ENCODE results near the gene FBXO4. TPM values are rescaled to one million over a fixed set of nuclear protein-coding genes. Genes with fewer than 3 reads are reported as not detected.
"Not testable (repeated sequence)": the region's sequence is repeated elsewhere in the genome, so short reads cannot be mapped to it uniquely, and the experiment has no call there.

The FBXO4 gene
- polyA plus RNA-seq, 1 experiment, result 3.9 TPM

- ChIA-PET CTCF (interaction anchor here (0.6 kb wide), 1 partner anchor 8 kb away, joined by 3 read pairs; no protein-coding TSS in a partner anchor), POLR2A (no interaction called here)
- no peak for DNase-seq (ENCODE audit: low read depth)
- no peak overlapping the region for H3K4me3 ChIP-seq (ENCODE audit: low read depth, low read length)
- no peaks in the 10 kb centered on the region for H3K27me3 ChIP-seq (ENCODE audit: control insufficient read depth, insufficient read depth, low read length)
- TF ChIP-seq CTCF (IDR thresholded peaks at IDR 0.05; ENCODE audit: insufficient read depth, low read depth, low read length), result no peak
- no peaks in the 10 kb centered on the region for H3K36me3 ChIP-seq (ENCODE audit: control insufficient read depth, insufficient read depth, low read length)
Observed at GRCh38 chr5:41978676-41979075, 53.6 kb downstream of the FBXO4 start.

- no peak for TF ChIP-seq CTCF (IDR thresholded peaks at IDR 0.05; ENCODE audit: insufficient read depth, low read depth, low read length)
- ChIA-PET CTCF (no interaction called here), POLR2A (no interaction called here)
- Histone ChIP-seq H3K36me3 (ENCODE audit: control insufficient read depth, insufficient read depth, low read length) (no peaks in the 10 kb centered on the region), H3K4me3 (ENCODE audit: low read depth, low read length) (no peak overlapping the region), H3K27me3 (ENCODE audit: control insufficient read depth, insufficient read depth, low read length) (no peaks in the 10 kb centered on the region)
- DNase-seq (ENCODE audit: low read depth), result no peak
Observed at GRCh38 chr5:41980396-41980795, 55.3 kb downstream of the FBXO4 start.

- no peak overlapping the region for H3K4me3 ChIP-seq (ENCODE audit: low read depth, low read length)
- CTCF ChIA-PET, result no interaction called here
- no peaks in the 10 kb centered on the region for H3K36me3 ChIP-seq (ENCODE audit: control insufficient read depth, insufficient read depth, low read length)
- POLR2A ChIA-PET, result no interaction called here
- TF ChIP-seq CTCF (IDR thresholded peaks at IDR 0.05; ENCODE audit: insufficient read depth, low read depth, low read length), result no peak
- H3K27me3 ChIP-seq (ENCODE audit: control insufficient read depth, insufficient read depth, low read length), result no peaks in the 10 kb centered on the region
- DNase-seq (ENCODE audit: low read depth), result no peak
Observed at GRCh38 chr5:41980870-41981269, 55.8 kb downstream of the FBXO4 start.

DNA sequence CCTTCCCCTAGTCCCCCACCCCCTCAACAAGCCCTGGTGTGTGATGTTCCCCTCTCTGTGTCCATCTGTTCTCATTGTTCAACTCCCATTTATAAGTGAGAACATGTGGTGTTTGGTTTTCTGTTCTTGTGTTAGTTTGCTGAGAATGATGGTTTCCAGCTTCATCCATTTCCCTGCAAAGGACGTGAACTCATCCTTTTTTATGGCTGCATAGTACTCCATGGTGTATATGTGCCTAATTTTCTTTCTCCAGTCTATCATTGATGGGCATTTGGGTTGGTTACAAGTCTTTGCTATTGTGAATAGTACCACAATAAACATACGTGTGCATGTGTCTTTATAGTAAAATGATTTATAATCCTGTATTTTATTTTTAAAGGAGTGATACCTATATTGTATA, 57.8 kb downstream of the FBXO4 start:
- H3K36me3 ChIP-seq (ENCODE audit: control insufficient read depth, insufficient read depth, low read length); DNase-seq (ENCODE audit: low read depth); CTCF ChIA-PET; H3K27me3 ChIP-seq (ENCODE audit: control insufficient read depth, insufficient read depth, low read length); H3K4me3 ChIP-seq (ENCODE audit: low read depth, low read length); POLR2A ChIA-PET: not testable (repeated sequence)

- H3K36me3 ChIP-seq (ENCODE audit: control insufficient read depth, insufficient read depth, low read length), result no peaks in the 10 kb centered on the region
- no peaks in the 10 kb centered on the region for H3K27me3 ChIP-seq (ENCODE audit: control insufficient read depth, insufficient read depth, low read length)
- DNase-seq (ENCODE audit: low read depth), result no peak
- TF ChIP-seq CTCF (IDR thresholded peaks at IDR 0.05; ENCODE audit: insufficient read depth, low read depth, low read length), result no peak
- ChIA-PET CTCF (no interaction called here), POLR2A (no interaction called here)
- H3K4me3 ChIP-seq (ENCODE audit: low read depth, low read length), result no peak overlapping the region
Observed at GRCh38 chr5:41983284-41983683, 58.2 kb downstream of the FBXO4 start.

GRCh38 chr5:41985945-41986695, 61.0 kb downstream of the FBXO4 start:
- ChIA-PET CTCF (no interaction called here), POLR2A (no interaction called here)
- Histone ChIP-seq H3K36me3 (ENCODE audit: control insufficient read depth, insufficient read depth, low read length) (no peaks in the 10 kb centered on the region), H3K27me3 (ENCODE audit: control insufficient read depth, insufficient read depth, low read length) (no peaks in the 10 kb centered on the region), H3K4me3 (ENCODE audit: low read depth, low read length) (no peak overlapping the region)
- no peak for TF ChIP-seq CTCF (IDR thresholded peaks at IDR 0.05; ENCODE audit: insufficient read depth, low read depth, low read length)
- DNase-seq (ENCODE audit: low read depth), result no peak

Data from BJ (cell line).